PFSK-1 (cell line): ENCODE measurements around the gene LRBA.

Experiments used
- POLR2AphosphoS5 ChIP-seq: IDR thresholded peaks from 2 replicates; pipeline ENCODE4 v1.6.1; 2012; ENCODE audit warnings: low read depth, mild to moderate bottlenecking, control low read depth, low read length, moderate library complexity
- SIN3A ChIP-seq: IDR thresholded peaks from 2 replicates; pipeline ENCODE4 v1.6.1; 2012; ENCODE audit warnings: mild to moderate bottlenecking, low read length, moderate library complexity, borderline replicate concordance; ENCODE audit not compliant: insufficient read depth
- TAF1 ChIP-seq: IDR thresholded peaks from 2 replicates; pipeline ENCODE4 v1.6.1; 2012; ENCODE audit warnings: low read length, control low read depth, borderline replicate concordance; ENCODE audit not compliant: insufficient read depth
- TF ChIP-seq, protein P1 (sequence below), 2 experiments: IDR thresholded peaks; 2 replicates each; pipeline versions ENCODE4 v1.6.1 to v1.8.0; 2011 to 2012; ENCODE audit warnings: low read depth in 2 of 2, low read length in 2 of 2, control low read depth in 1 of 2, inconsistent platforms in 1 of 2, mild to moderate bottlenecking in 1 of 2, moderate library complexity in 1 of 2; ENCODE audit not compliant: insufficient read depth in 1 of 2

DNA sequence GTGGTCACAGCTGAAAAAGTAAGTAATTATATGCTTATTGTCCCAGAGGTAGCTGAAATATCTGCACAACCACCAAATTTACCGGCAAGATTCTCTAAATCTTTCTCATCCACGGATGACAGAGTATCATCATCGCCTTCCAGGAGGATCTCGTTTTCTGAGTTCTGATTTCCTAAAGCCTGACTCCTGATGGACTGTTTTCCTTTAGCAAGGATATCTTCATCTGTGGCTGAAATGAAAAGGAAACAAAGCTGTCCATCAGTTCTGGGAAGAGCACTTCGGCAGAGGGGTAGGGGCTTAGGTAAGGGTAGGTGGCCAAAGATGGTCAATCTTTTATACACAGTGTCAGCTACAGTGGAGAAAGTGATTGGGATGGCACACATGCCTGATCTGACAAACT is 424.5 kb downstream of the LRBA start:
- no peak for TF ChIP-seq TAF1
- TF ChIP-seq SIN3A = no peak
- no peak for TF ChIP-seq POLR2AphosphoS5
- TF ChIP-seq, protein P1, sequence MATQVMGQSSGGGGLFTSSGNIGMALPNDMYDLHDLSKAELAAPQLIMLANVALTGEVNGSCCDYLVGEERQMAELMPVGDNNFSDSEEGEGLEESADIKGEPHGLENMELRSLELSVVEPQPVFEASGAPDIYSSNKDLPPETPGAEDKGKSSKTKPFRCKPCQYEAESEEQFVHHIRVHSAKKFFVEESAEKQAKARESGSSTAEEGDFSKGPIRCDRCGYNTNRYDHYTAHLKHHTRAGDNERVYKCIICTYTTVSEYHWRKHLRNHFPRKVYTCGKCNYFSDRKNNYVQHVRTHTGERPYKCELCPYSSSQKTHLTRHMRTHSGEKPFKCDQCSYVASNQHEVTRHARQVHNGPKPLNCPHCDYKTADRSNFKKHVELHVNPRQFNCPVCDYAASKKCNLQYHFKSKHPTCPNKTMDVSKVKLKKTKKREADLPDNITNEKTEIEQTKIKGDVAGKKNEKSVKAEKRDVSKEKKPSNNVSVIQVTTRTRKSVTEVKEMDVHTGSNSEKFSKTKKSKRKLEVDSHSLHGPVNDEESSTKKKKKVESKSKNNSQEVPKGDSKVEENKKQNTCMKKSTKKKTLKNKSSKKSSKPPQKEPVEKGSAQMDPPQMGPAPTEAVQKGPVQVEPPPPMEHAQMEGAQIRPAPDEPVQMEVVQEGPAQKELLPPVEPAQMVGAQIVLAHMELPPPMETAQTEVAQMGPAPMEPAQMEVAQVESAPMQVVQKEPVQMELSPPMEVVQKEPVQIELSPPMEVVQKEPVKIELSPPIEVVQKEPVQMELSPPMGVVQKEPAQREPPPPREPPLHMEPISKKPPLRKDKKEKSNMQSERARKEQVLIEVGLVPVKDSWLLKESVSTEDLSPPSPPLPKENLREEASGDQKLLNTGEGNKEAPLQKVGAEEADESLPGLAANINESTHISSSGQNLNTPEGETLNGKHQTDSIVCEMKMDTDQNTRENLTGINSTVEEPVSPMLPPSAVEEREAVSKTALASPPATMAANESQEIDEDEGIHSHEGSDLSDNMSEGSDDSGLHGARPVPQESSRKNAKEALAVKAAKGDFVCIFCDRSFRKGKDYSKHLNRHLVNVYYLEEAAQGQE (IDR thresholded peaks at IDR 0.05; ENCODE audit: insufficient read depth in 1 of 2, low read depth in 2 of 2, low read length in 2 of 2) = no peak
